AG04450 (cell line): ENCODE data around the gene ARHGAP35. TPM values are rescaled to one million over a fixed set of nuclear protein-coding genes. Genes with fewer than 3 reads are reported as not detected.
A peak's percentile ranks its signal among the peaks of the same experiment; 100 is the strongest.

ENCODE experiments used
- CTCF ChIA-PET: fragments of 300-600, 350-600 bp; formaldehyde crosslinking; extraction: SDS; loops from one replicate; lab custom pipeline; 2022; ENCODE audit warnings: antibody characterized with exemption, inconsistent platforms; lab: Charles Lee
- POLR2A ChIA-PET: fragments of 350-600 bp; formaldehyde crosslinking; extraction: SDS; loops from one replicate; lab custom pipeline; 2021; ENCODE audit warnings: antibody characterized with exemption, inconsistent platforms; lab: Yijun Ruan, JAX
- DNase-seq: peaks from one replicate; pipeline ENCODE4 v3.0.0-alpha.2; 2011; ENCODE audit warnings: low read depth, low spot score
- H3K27ac ChIP-seq: one replicate; pipeline ENCODE4 v1.5.1; 2012; ENCODE audit warnings: low read depth, low read length, control low read depth
- H3K27me3 ChIP-seq: one replicate; pipeline ENCODE4 v1.6.0; 2012; ENCODE audit warnings: low read length; ENCODE audit not compliant: control insufficient read depth, insufficient read depth
- H3K4me3 ChIP-seq: 2 replicates; pipeline ENCODE4 v1.5.1; 2011; ENCODE audit warnings: mild to moderate bottlenecking, low read depth, low read length, control low read depth
- H3K9me3 ChIP-seq: 2 replicates; pipeline ENCODE4 v1.5.1; 2012; ENCODE audit warnings: low read length; ENCODE audit not compliant: control insufficient read depth, insufficient read depth
- CTCF ChIP-seq: IDR thresholded peaks from 2 replicates; pipeline ENCODE4 v1.5.1; 2011; ENCODE audit warnings: low read depth, low read length, control low read depth, inconsistent platforms
- polyA minus RNA-seq: library from RNA; depleted of rRNA, polyadenylated mRNA; stranded (reverse); fragments of >200 nt; gene quantifications from 2 replicates; pipeline ENCODE4 v1.2.3, GENCODE V29; 2011; rRNA and poly(A)+ RNA removed
- polyA plus RNA-seq: library from polyadenylated mRNA; depleted of rRNA; stranded (reverse); fragments of >200 nt; gene quantifications from 2 replicates; pipeline ENCODE4 v1.2.3, GENCODE V29; 2011; rRNA removed

Gene ARHGAP35
- polyA plus RNA-seq (28.0 and 28.7 TPM in 2 replicates), polyA minus RNA-seq (42.8 and 44.1 TPM in 2 replicates)

GRCh38 chr19:46860846-46861690 is at the start of gene ARHGAP35:
TSS of gene ARHGAP35 (plus strand) at chr19:46860997. CDS start at chr19:46918676, 57,679 bp downstream.
- no peak for TF ChIP-seq CTCF
- H3K4me3 ChIP-seq, result peak within 1 kb of the TSS; percentile 83
- CTCF ChIA-PET, result interaction anchor here (1.3 kb wide), 1 partner anchor 130 kb away, joined by 3 read pairs; no protein-coding TSS in a partner anchor
- no peak for DNase-seq
- H3K27ac ChIP-seq, result peak within 1 kb of the TSS; percentile 91
- no peaks in the 10 kb centered on the region for H3K9me3 ChIP-seq
- no peaks in the 10 kb centered on the region for H3K27me3 ChIP-seq
- POLR2A ChIA-PET, result interaction anchor here (0.7 to 1.3 kb wide), 3 partner anchors 21 to 130 kb away, joined by 3 to 4 read pairs (median 4); no protein-coding TSS in a partner anchor

DNA sequence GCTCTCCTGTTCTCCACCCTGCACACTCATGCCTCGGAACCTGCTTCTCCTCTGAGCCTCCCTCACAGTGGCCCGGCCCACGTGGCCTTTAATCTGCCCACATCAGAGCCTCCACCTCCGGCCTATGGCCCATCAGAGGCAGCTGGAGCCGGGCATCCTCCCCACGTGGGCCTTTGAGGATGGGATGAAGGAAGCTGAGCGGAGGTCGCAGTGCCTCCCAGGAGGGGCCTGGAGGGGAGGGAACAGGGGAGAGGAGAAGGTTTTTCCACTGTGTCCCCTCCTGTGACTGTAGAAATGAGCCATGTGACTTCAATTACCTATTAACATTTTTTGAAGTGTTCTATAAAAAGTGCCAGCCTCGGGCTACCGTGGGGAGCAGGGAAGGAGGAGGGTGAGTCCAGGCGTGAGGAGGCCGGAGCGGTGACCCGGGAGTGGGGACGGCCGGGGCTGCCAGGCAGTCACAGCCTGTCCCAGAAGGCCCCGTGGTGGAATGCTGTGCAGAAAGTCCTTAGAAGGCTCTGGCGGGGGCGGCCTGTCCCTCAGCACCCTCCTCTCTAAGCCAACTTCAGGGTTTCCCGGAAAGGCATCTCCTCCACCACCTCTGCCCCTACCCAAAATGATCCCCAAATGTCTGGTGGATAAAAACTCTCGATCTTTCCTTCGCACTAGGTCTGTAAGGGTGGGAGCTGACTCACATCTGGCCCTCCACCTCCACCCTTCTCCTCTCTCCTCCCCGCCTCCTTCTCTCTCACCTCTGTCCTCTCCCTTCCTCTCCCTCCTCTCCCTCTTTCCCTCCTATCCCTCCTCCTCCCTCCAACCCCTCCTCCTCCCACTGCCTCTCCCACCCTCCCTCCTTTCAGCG is 47.6 kb upstream of the ARHGAP35 start:
- ChIA-PET POLR2A (no interaction called here), CTCF (no interaction called here)
- no peaks in the 10 kb centered on the region for H3K27me3 ChIP-seq
- no peaks in the 10 kb centered on the region; the same call in 1 of the 2 replicates for H3K9me3 ChIP-seq
- TF ChIP-seq CTCF, result no peak
- DNase-seq, result no peak
- H3K4me3 ChIP-seq, result no peak overlapping the region
- H3K27ac ChIP-seq, result no peak overlapping the region

DNA sequence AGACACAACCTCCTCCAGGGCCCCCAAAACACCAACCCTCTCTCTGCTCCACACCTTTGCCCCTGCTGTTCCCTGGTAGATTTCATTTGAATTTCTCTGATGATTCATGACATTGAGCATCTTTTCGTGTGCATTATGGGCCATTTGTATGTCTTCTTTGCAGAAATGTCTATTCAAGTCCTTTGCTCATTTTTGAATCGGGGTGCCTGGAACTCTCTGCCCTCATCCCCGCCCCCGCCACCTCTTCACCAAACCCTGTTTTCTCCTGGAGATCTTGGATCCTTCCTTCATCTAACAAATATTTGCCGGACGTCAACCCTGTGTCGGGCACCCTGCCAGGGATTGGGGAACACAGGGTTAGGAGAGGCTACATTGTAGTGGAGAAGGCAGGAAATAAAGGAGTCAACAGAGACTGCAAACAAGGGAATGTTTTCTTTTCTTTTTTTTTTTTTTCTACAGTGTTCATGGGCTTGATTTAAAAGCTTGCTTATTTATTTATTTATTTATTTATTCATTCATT is 46.9 kb upstream of the ARHGAP35 start:
- CTCF ChIA-PET, result interaction anchor here (0.6 kb wide), 1 partner anchor 16 kb away, joined by 6 read pairs; no protein-coding TSS in a partner anchor

More for the DNA sequence above, 46.9 kb upstream of the ARHGAP35 start:
- Histone ChIP-seq H3K27me3 (no peaks in the 10 kb centered on the region), H3K9me3 (no peaks in the 10 kb centered on the region; the same call in 1 of the 2 replicates), H3K4me3 (no peak overlapping the region), H3K27ac (no peak overlapping the region)
- TF ChIP-seq CTCF, result no peak
- POLR2A ChIA-PET, result no interaction called here
- no peak for DNase-seq
